SK-N-SH treated with all-trans-retinoic acid at 6 μM for 48 hours (cell line): ENCODE data around the gene RHOU.

Experiments used
- ATAC-seq: fragments of 200-7000 bp; cut with Tn5 transposase; 3 replicates; pipeline ENCODE4 v1.9.1; 2020; ENCODE audit warnings: mild to moderate bottlenecking, moderate library complexity
- ARNTL ChIP-seq: fragments of 450-650 bp; formaldehyde crosslinking; IDR thresholded peaks from 2 replicates; pipeline ENCODE4 v1.5.0; 2020; ENCODE audit warnings: low read depth, mild to moderate bottlenecking, moderate library complexity, borderline replicate concordance
- BACH2 ChIP-seq: fragments of 250-450 bp; sonication (Bioruptor Pico); IDR thresholded peaks from 2 replicates; pipeline ENCODE4 v1.9.0; 2021; ENCODE audit warnings: mild to moderate bottlenecking, borderline replicate concordance
- CSDC2 ChIP-seq: fragments of 250-450 bp; sonication (Bioruptor Pico); IDR thresholded peaks from 2 replicates; pipeline ENCODE4 v1.5.0; 2020; ENCODE audit warnings: mild to moderate bottlenecking, moderate library complexity
- ESRRG ChIP-seq: fragments of 250-450 bp; sonication (Bioruptor Pico); IDR thresholded peaks from 2 replicates; pipeline ENCODE4 v1.6.1; 2021; ENCODE audit warnings: mild to moderate bottlenecking
- GLIS3 ChIP-seq: fragments of 250-450 bp; sonication (Bioruptor Pico); IDR thresholded peaks from 2 replicates; pipeline ENCODE4 v1.5.0; 2020; ENCODE audit warnings: mild to moderate bottlenecking, moderate library complexity
- OSR1 ChIP-seq: fragments of 250-450 bp; sonication (Bioruptor Pico); IDR thresholded peaks from 2 replicates; pipeline ENCODE4 v1.8.0; 2022; ENCODE audit warnings: moderate library complexity, mild to moderate bottlenecking, inconsistent platforms
- RARB ChIP-seq: fragments of 250-450 bp; sonication (Bioruptor Pico); IDR thresholded peaks from 2 replicates; pipeline ENCODE4 v1.8.0; 2021; ENCODE audit warnings: mild to moderate bottlenecking, moderate library complexity
- TCF4 ChIP-seq: fragments of 250-450 bp; sonication (Bioruptor Pico); IDR thresholded peaks from 2 replicates; pipeline ENCODE4 v1.8.0; 2021; ENCODE audit warnings: mild to moderate bottlenecking, moderate library complexity, borderline replicate concordance
- TOX ChIP-seq: fragments of 250-450 bp; sonication (Bioruptor Pico); IDR thresholded peaks from 2 replicates; pipeline ENCODE4 v1.8.0; 2021; ENCODE audit warnings: mild to moderate bottlenecking, moderate library complexity, borderline replicate concordance
- ZC3H10 ChIP-seq: fragments of 250-450 bp; sonication (Bioruptor Pico); IDR thresholded peaks from 2 replicates; pipeline ENCODE4 v1.5.1; 2021; ENCODE audit warnings: mild to moderate bottlenecking, moderate library complexity
- ZFP3 ChIP-seq: fragments of 250-450 bp; sonication (Bioruptor Pico); IDR thresholded peaks from 2 replicates; pipeline ENCODE4 v1.5.0; 2020; ENCODE audit warnings: mild to moderate bottlenecking, moderate library complexity
- ZFP30 ChIP-seq: fragments of 450-650 bp; formaldehyde crosslinking; IDR thresholded peaks from 2 replicates; pipeline ENCODE4 v1.5.0; 2022; ENCODE audit warnings: mild to moderate bottlenecking, moderate library complexity
- ZNF565 ChIP-seq: fragments of 450-650 bp; formaldehyde crosslinking; conservative IDR thresholded peaks from 2 replicates; pipeline ENCODE4 v1.5.0; 2020; ENCODE audit warnings: low read depth, mild to moderate bottlenecking, moderate library complexity
- ZNF70 ChIP-seq: fragments of 450-650 bp; formaldehyde crosslinking; IDR thresholded peaks from 2 replicates; pipeline ENCODE4 v1.5.0; 2020; ENCODE audit warnings: mild to moderate bottlenecking, moderate library complexity
- ZNF8 ChIP-seq: fragments of 450-650 bp; formaldehyde crosslinking; IDR thresholded peaks from 2 replicates; pipeline ENCODE4 v1.5.0; 2020; ENCODE audit warnings: mild to moderate bottlenecking, moderate library complexity
- TF ChIP-seq, protein P1 (sequence below): fragments of 250-450 bp; sonication (Bioruptor Pico); IDR thresholded peaks from 2 replicates; pipeline ENCODE4 v1.5.1; 2021; ENCODE audit warnings: mild to moderate bottlenecking, moderate library complexity
- TF ChIP-seq, protein P2 (sequence below): fragments of 250-450 bp; sonication (Bioruptor Pico); IDR thresholded peaks from 2 replicates; pipeline ENCODE4 v1.5.1; 2020; ENCODE audit warnings: low read depth, mild to moderate bottlenecking, moderate library complexity
- TF ChIP-seq, protein P3 (sequence below): fragments of 250-450 bp; sonication (Bioruptor Pico); IDR thresholded peaks from 2 replicates; pipeline ENCODE4 v1.8.0; 2020; ENCODE audit warnings: mild to moderate bottlenecking, moderate library complexity, borderline replicate concordance
- TF ChIP-seq, protein P4 (sequence below): fragments of 250-450 bp; sonication (Bioruptor Pico); IDR thresholded peaks from 2 replicates; pipeline ENCODE4 v1.8.0; 2021; ENCODE audit warnings: low read depth, mild to moderate bottlenecking, moderate library complexity, borderline replicate concordance
- TF ChIP-seq, protein P5 (sequence below): fragments of 250-450 bp; sonication (Bioruptor Pico); IDR thresholded peaks from 2 replicates; pipeline ENCODE4 v1.5.0; 2020; ENCODE audit warnings: mild to moderate bottlenecking, moderate library complexity

Gene RHOU

DNA sequence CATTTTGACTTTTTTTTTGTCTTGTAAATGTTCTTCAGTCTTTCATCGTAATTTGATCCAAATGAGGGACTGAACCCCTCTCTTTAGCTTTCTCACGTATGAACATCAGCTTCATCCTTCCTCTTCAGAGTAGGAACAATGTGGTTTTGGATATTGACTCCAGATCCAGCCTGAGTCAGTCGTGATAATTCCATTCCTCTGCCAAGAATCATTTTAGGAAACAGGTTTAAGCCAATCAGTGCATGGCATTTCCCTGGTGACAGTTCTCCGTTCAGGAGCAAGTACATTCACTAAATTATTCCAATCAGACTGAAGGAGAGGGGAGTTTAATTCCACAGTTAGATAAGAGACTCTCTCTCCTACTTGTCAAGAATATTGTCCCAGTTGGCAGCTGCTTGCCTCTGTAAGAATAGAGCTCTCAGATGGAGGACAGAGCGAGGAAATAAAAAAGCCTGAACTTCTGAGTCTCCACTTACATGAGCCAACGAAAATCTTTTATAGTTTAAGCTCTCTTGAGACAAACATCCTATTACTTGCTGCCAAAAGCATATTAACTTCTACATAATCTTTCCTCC, 18.6 kb downstream of the RHOU start (continued):
- TF ChIP-seq BACH2, result no peak
- TF ChIP-seq ZFP3 (CRISPR knock-in tag), result no peak
- no peak for TF ChIP-seq ZNF8 (CRISPR knock-in tag)
- TF ChIP-seq, all 23 proteins: peak for 0

DNA sequence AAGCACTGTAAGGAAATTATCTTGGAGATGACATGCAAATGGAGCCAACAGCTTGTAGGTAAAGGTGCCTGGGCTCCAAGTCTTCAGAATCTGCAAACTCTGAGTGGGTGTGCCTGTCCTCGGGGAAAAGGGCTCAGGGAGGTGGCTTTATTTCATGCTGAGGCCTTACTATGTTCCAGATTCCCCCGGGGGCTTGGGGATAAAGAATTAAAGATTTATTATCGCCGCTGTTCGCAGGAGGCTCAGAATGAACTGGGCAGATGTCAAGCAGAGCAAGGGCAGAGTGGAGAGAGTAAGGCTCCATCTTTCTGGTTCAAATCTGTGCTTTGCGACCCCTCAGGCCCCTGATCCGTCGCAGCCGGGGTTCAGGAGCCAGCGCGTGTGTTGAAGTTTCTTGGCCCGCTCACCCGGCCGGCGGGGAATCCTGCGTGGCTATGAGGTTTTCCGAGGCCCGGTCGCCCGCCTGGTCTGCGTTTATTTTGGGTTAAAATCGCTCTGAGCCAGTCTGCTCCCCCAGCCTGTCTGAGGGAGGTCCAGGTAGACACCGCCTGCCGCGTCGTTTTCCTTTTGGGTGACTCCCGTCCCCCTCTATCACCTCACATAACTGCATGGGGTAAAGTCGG, 19.5 kb downstream of the RHOU start:
- no peak for ATAC-seq
- TF ChIP-seq ZFP30 (no peak), ARNTL (CRISPR knock-in tag) (no peak), OSR1 (CRISPR knock-in tag) (no peak), CSDC2 (no peak), GLIS3 (CRISPR knock-in tag) (no peak)
- TF ChIP-seq, protein P1, sequence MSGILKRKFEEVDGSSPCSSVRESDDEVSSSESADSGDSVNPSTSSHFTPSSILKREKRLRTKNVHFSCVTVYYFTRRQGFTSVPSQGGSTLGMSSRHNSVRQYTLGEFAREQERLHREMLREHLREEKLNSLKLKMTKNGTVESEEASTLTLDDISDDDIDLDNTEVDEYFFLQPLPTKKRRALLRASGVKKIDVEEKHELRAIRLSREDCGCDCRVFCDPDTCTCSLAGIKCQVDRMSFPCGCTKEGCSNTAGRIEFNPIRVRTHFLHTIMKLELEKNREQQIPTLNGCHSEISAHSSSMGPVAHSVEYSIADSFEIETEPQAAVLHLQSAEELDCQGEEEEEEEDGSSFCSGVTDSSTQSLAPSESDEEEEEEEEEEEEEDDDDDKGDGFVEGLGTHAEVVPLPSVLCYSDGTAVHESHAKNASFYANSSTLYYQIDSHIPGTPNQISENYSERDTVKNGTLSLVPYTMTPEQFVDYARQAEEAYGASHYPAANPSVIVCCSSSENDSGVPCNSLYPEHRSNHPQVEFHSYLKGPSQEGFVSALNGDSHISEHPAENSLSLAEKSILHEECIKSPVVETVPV, result no peak

DNA sequence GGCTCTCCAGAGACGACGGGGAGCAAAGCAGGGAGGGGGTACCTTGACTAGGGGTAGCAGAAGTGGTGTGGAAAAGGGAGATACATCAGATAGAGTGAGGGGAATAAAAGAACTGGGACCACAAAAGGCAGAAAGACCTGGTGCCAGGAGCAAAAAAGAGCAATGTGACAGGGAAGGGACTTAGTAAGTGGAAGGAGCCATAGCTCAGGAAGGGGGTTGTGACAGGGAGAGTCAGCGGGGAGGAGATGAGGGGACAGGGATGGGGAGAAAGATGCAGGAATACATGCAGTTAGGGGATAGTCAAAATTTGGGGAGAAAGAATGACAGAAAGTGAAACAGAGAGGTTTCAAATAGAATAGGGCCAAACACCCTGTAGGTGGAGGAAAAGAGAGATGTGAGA, 20.5 kb downstream of the RHOU start:
- TF ChIP-seq, protein P2, sequence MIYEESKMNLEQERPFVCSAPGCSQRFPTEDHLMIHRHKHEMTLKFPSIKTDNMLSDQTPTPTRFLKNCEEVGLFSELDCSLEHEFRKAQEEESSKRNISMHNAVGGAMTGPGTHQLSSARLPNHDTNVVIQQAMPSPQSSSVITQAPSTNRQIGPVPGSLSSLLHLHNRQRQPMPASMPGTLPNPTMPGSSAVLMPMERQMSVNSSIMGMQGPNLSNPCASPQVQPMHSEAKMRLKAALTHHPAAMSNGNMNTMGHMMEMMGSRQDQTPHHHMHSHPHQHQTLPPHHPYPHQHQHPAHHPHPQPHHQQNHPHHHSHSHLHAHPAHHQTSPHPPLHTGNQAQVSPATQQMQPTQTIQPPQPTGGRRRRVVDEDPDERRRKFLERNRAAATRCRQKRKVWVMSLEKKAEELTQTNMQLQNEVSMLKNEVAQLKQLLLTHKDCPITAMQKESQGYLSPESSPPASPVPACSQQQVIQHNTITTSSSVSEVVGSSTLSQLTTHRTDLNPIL (CRISPR knock-in tag), result no peak
- no peak for TF ChIP-seq ESRRG
- TF ChIP-seq ZNF565 (CRISPR knock-in tag), result no peak
- TF ChIP-seq, protein P3, sequence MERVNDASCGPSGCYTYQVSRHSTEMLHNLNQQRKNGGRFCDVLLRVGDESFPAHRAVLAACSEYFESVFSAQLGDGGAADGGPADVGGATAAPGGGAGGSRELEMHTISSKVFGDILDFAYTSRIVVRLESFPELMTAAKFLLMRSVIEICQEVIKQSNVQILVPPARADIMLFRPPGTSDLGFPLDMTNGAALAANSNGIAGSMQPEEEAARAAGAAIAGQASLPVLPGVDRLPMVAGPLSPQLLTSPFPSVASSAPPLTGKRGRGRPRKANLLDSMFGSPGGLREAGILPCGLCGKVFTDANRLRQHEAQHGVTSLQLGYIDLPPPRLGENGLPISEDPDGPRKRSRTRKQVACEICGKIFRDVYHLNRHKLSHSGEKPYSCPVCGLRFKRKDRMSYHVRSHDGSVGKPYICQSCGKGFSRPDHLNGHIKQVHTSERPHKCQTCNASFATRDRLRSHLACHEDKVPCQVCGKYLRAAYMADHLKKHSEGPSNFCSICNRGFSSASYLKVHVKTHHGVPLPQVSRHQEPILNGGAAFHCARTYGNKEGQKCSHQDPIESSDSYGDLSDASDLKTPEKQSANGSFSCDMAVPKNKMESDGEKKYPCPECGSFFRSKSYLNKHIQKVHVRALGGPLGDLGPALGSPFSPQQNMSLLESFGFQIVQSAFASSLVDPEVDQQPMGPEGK (CRISPR knock-in tag), result no peak
- no peak for TF ChIP-seq ARNTL (CRISPR knock-in tag)
- no peak for TF ChIP-seq OSR1 (CRISPR knock-in tag)
- no peak for TF ChIP-seq ZNF8 (CRISPR knock-in tag)
- no peak for TF ChIP-seq RARB (CRISPR knock-in tag)
- no peak for TF ChIP-seq ZFP30
- TF ChIP-seq CSDC2, result no peak
- TF ChIP-seq ZC3H10 (CRISPR knock-in tag), result no peak
- no peak for TF ChIP-seq TCF4 (CRISPR knock-in tag)
- no peak for TF ChIP-seq TOX (CRISPR knock-in tag)
- TF ChIP-seq, protein P4, sequence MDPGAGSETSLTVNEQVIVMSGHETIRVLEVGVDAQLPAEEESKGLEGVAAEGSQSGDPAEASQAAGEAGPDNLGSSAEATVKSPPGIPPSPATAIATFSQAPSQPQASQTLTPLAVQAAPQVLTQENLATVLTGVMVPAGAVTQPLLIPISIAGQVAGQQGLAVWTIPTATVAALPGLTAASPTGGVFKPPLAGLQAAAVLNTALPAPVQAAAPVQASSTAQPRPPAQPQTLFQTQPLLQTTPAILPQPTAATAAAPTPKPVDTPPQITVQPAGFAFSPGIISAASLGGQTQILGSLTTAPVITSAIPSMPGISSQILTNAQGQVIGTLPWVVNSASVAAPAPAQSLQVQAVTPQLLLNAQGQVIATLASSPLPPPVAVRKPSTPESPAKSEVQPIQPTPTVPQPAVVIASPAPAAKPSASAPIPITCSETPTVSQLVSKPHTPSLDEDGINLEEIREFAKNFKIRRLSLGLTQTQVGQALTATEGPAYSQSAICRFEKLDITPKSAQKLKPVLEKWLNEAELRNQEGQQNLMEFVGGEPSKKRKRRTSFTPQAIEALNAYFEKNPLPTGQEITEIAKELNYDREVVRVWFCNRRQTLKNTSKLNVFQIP (CRISPR knock-in tag), result no peak
- TF ChIP-seq, protein P5, sequence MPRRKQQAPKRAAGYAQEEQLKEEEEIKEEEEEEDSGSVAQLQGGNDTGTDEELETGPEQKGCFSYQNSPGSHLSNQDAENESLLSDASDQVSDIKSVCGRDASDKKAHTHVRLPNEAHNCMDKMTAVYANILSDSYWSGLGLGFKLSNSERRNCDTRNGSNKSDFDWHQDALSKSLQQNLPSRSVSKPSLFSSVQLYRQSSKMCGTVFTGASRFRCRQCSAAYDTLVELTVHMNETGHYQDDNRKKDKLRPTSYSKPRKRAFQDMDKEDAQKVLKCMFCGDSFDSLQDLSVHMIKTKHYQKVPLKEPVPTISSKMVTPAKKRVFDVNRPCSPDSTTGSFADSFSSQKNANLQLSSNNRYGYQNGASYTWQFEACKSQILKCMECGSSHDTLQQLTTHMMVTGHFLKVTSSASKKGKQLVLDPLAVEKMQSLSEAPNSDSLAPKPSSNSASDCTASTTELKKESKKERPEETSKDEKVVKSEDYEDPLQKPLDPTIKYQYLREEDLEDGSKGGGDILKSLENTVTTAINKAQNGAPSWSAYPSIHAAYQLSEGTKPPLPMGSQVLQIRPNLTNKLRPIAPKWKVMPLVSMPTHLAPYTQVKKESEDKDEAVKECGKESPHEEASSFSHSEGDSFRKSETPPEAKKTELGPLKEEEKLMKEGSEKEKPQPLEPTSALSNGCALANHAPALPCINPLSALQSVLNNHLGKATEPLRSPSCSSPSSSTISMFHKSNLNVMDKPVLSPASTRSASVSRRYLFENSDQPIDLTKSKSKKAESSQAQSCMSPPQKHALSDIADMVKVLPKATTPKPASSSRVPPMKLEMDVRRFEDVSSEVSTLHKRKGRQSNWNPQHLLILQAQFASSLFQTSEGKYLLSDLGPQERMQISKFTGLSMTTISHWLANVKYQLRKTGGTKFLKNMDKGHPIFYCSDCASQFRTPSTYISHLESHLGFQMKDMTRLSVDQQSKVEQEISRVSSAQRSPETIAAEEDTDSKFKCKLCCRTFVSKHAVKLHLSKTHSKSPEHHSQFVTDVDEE (CRISPR knock-in tag), result no peak
- TF ChIP-seq, protein P1, result no peak
- TF ChIP-seq ZNF70 (CRISPR knock-in tag), result no peak
- TF ChIP-seq GLIS3 (CRISPR knock-in tag), result no peak
- no peak for TF ChIP-seq BACH2
- ATAC-seq, result no peak
